IMR-90 (cell line): ENCODE data around the gene SGMS1. TPM values are rescaled to one million over a fixed set of nuclear protein-coding genes. Genes with fewer than 3 reads are reported as not detected.

Source experiments
- ATAC-seq: fragments of 200-7000 bp; cut with Tn5 transposase; 2 replicates; pipeline ENCODE4 v1.9.1; 2020; ENCODE audit warnings: low read depth, mild to moderate bottlenecking, moderate library complexity
- BruUV-seq: library from RNA; stranded (reverse); fragments of 400-500 nt; replicated peaks from 2 replicates; lab custom pipeline; 2021; lab: Mats Ljungman, UMichigan
- CTCF ChIA-PET: fragments of 300-600 bp; formaldehyde crosslinking; extraction: SDS; loops from one replicate; lab custom pipeline; 2021; ENCODE audit warnings: antibody characterized with exemption; lab: Yijun Ruan, JAX
- POLR2A ChIA-PET: fragments of 300-600 bp; sonication (Branson Sonifier 250); formaldehyde crosslinking; loops from one replicate; lab custom pipeline; 2022; ENCODE audit warnings: antibody characterized with exemption; ENCODE audit not compliant: unreplicated experiment; lab: Charles Lee
- DNase-seq: peaks from one replicate; pipeline ENCODE4 v3.0.0; 2013
- H2AFZ ChIP-seq: replicated peaks from 2 replicates; pipeline ENCODE3; 2013; ENCODE audit warnings: low read length, mild to moderate bottlenecking; ENCODE audit not compliant: poor library complexity
- H2AK5ac ChIP-seq: 2 replicates; pipeline ENCODE4 v1.6.1; 2013; ENCODE audit warnings: low read depth, low read length, inconsistent platforms
- H2AK9ac ChIP-seq: replicated peaks from 2 replicates; pipeline ENCODE3; 2013; ENCODE audit warnings: mild to moderate bottlenecking, low read depth, low read length, moderate library complexity; ENCODE audit not compliant: poor library complexity
- H2BK120ac ChIP-seq: 2 replicates; pipeline ENCODE4 v1.6.1; 2013; ENCODE audit warnings: low read depth, low read length, inconsistent platforms
- H2BK15ac ChIP-seq: 3 replicates; pipeline ENCODE4 v1.6.1; 2013; ENCODE audit warnings: low read depth, low read length, inconsistent platforms
- H2BK20ac ChIP-seq: 2 replicates; pipeline ENCODE4 v1.6.1; 2013; ENCODE audit warnings: low read depth, mild to moderate bottlenecking, inconsistent platforms, low read length, moderate library complexity
- H2BK5ac ChIP-seq: 2 replicates; pipeline ENCODE4 v1.6.1; 2013; ENCODE audit warnings: mild to moderate bottlenecking, low read depth, low read length, inconsistent platforms; ENCODE audit not compliant: poor library complexity, severe bottlenecking
- H3K14ac ChIP-seq: replicated peaks from 2 replicates; pipeline ENCODE4 v1.6.1; 2013; ENCODE audit warnings: low read depth, low read length, inconsistent platforms
- H3K18ac ChIP-seq: 2 replicates; pipeline ENCODE4 v1.6.1; 2013; ENCODE audit warnings: low read depth, low read length, control low read depth
- H3K23ac ChIP-seq: 2 replicates; pipeline ENCODE4 v1.6.1; 2013; ENCODE audit warnings: low read depth, low read length, inconsistent platforms
- H3K27ac ChIP-seq: 2 replicates; pipeline ENCODE4 v1.5.1; 2013; ENCODE audit warnings: mild to moderate bottlenecking, control low read depth, low read length; ENCODE audit not compliant: insufficient read depth
- H3K27me3 ChIP-seq: 2 replicates; pipeline ENCODE4 v1.6.1; 2013; ENCODE audit warnings: low read length; ENCODE audit not compliant: control insufficient read depth, insufficient read depth
- H3K36me3 ChIP-seq: 2 replicates; pipeline ENCODE4 v1.6.1; 2013; ENCODE audit warnings: low read length, mixed read lengths; ENCODE audit not compliant: control insufficient read depth, insufficient read depth
- H3K4ac ChIP-seq: 2 replicates; pipeline ENCODE4 v1.6.1; 2013; ENCODE audit warnings: low read depth, low read length, inconsistent platforms
- H3K4me1 ChIP-seq: 2 replicates; pipeline ENCODE4 v1.6.1; 2013; ENCODE audit warnings: low read length, mixed read lengths; ENCODE audit not compliant: control insufficient read depth, insufficient read depth
- H3K4me2 ChIP-seq: 2 replicates; pipeline ENCODE4 v1.6.1; 2013; ENCODE audit warnings: low read depth, mild to moderate bottlenecking, control low read depth, low read length, moderate library complexity
- H3K4me3 ChIP-seq: 2 replicates; pipeline ENCODE4 v1.5.1; 2013; ENCODE audit warnings: low read depth, mild to moderate bottlenecking, control low read depth, low read length, moderate library complexity; ENCODE audit not compliant: insufficient read depth
- H3K56ac ChIP-seq: 2 replicates; pipeline ENCODE4 v1.6.1; 2013; ENCODE audit warnings: low read length, inconsistent platforms; ENCODE audit not compliant: insufficient read depth; ENCODE audit errors: extremely low read depth
- H3K79me1 ChIP-seq, 2 experiments: 2 replicates each; pipeline ENCODE4 v1.6.1; 2013; ENCODE audit warnings: low read length in 2 of 2, inconsistent platforms in 1 of 2, low read depth in 1 of 2
- H3K9ac ChIP-seq: 2 replicates; pipeline ENCODE4 v1.6.1; 2013; ENCODE audit warnings: low read depth, low read length, control low read depth
- H3K9me1 ChIP-seq: 2 replicates; pipeline ENCODE4 v1.6.1; 2013; ENCODE audit warnings: low read length, inconsistent platforms; ENCODE audit not compliant: insufficient read depth
- H3K9me3 ChIP-seq: 2 replicates; pipeline ENCODE4 v1.6.1; 2013; ENCODE audit warnings: low read length; ENCODE audit not compliant: control insufficient read depth, insufficient read depth
- H4K20me1 ChIP-seq: 2 replicates; pipeline ENCODE4 v1.6.1; 2013; ENCODE audit warnings: low read length, inconsistent platforms; ENCODE audit not compliant: insufficient read depth
- H4K5ac ChIP-seq: 2 replicates; pipeline ENCODE4 v1.6.1; 2013; ENCODE audit warnings: mild to moderate bottlenecking, low read depth, low read length, control low read depth
- H4K8ac ChIP-seq, 2 experiments: 2 replicates each; pipeline ENCODE4 v1.6.1; 2013; ENCODE audit warnings: low read depth in 2 of 2, low read length in 2 of 2, control low read depth in 1 of 2, inconsistent platforms in 1 of 2
- H4K91ac ChIP-seq: 2 replicates; pipeline ENCODE4 v1.6.1; 2013; ENCODE audit warnings: low read depth, low read length, inconsistent platforms; ENCODE audit not compliant: insufficient read depth
- BHLHE40 ChIP-seq: fragments of 150-350 bp; IDR thresholded peaks from 2 replicates; pipeline ENCODE4 v1.6.1; 2016; ENCODE audit warnings: mild to moderate bottlenecking, low read depth, low read length
- CEBPB ChIP-seq: IDR thresholded peaks from 2 replicates; pipeline ENCODE4 v1.6.1; 2012; ENCODE audit warnings: low read depth, low read length, improper control_type of control experiment
- CHD1 ChIP-seq: IDR thresholded peaks from 2 replicates; pipeline ENCODE4 v1.6.1; 2012; ENCODE audit warnings: low read depth, low read length, improper control_type of control experiment
- CTCF ChIP-seq: conservative IDR thresholded peaks from 2 replicates; pipeline ENCODE4 v1.5.1; 2012; ENCODE audit warnings: mild to moderate bottlenecking, low read depth, low read length, improper control_type of control experiment
- ELK1 ChIP-seq: fragments of 150-350 bp; IDR thresholded peaks from 2 replicates; pipeline ENCODE4 v1.6.1; 2016; ENCODE audit warnings: low read depth, mild to moderate bottlenecking, low read length, moderate library complexity, borderline replicate concordance
- FOS ChIP-seq: fragments of 150-350 bp; IDR thresholded peaks from 2 replicates; pipeline ENCODE4 v1.6.1; 2016; ENCODE audit warnings: low read depth, low read length
- MAFK ChIP-seq: IDR thresholded peaks from 2 replicates; pipeline ENCODE4 v1.6.1; 2012; ENCODE audit warnings: low read depth, low read length, improper control_type of control experiment
- MXI1 ChIP-seq: IDR thresholded peaks from 2 replicates; pipeline ENCODE4 v1.6.1; 2012; ENCODE audit warnings: low read depth, mild to moderate bottlenecking, low read length, moderate library complexity, borderline replicate concordance
- RCOR1 ChIP-seq: IDR thresholded peaks from 2 replicates; pipeline ENCODE4 v1.6.1; 2012; ENCODE audit warnings: mild to moderate bottlenecking, low read length, improper control_type of control experiment; ENCODE audit not compliant: insufficient replicate concordance
- SMC3 ChIP-seq: fragments of 150-350 bp; IDR thresholded peaks from 2 replicates; pipeline ENCODE4 v1.6.1; 2016; ENCODE audit warnings: low read depth, mild to moderate bottlenecking, antibody characterized with exemption, low read length, moderate library complexity
- WGBS, 2 experiments: methylation state at CpG; one replicate each; pipeline versions ENCODE4 v1.1.5 to v1.1.7; 2013; ENCODE audit warnings: missing lambda C conversion rate in 2 of 2; ENCODE audit not compliant: insufficient read length in 1 of 2; ENCODE audit errors: extremely low coverage in 2 of 2; 5-methylcytosine and 5-hydroxymethylcytosine counted together
- dilution Hi-C: fragments of 300-500 bp; cut with HindIII; formaldehyde crosslinking; loops from one replicate; pipeline ENCODE4 v1.14.3; 2018; ENCODE audit warnings: low sequenced_read_pairs; ENCODE audit not compliant: unreplicated experiment
- in situ Hi-C: fragments of 300-500 bp; cut with MboI; formaldehyde crosslinking; loops from 3 replicates; pipeline ENCODE4 v1.14.3; 2019; ENCODE audit warnings: low sequenced_read_pairs, inconsistent platforms, mixed read lengths
- intact Hi-C: fragments of 100-400 bp; cut with micrococcal nuclease; formaldehyde crosslinking; loops from 2 replicates; pipeline ENCODE4 v1.10.0; 2022
- polyA plus RNA-seq, 3 experiments: library from polyadenylated mRNA; depleted of rRNA; stranded (reverse); fragments of >200 nt; gene quantifications; 2 replicates each; pipeline ENCODE4 v1.2.3, GENCODE V29; 2012; ENCODE audit warnings: low replicate concordance in 1 of 3
- total RNA-seq: library from RNA; depleted of rRNA; stranded (reverse); fragments of >200 nt; gene quantifications from 2 replicates; pipeline ENCODE4 v1.2.3, GENCODE V29; 2012
- TF ChIP-seq, protein P1 (sequence below): fragments of 150-350 bp; IDR thresholded peaks from 2 replicates; pipeline ENCODE4 v1.6.1; 2017; ENCODE audit warnings: mild to moderate bottlenecking, antibody characterized with exemption, low read length, low read depth

Gene SGMS1
- total and polyA plus RNA-seq, 2 of the 4 experiments (the other 2 are of a cell fraction) = 9.8 to 30.8 TPM

DNA sequence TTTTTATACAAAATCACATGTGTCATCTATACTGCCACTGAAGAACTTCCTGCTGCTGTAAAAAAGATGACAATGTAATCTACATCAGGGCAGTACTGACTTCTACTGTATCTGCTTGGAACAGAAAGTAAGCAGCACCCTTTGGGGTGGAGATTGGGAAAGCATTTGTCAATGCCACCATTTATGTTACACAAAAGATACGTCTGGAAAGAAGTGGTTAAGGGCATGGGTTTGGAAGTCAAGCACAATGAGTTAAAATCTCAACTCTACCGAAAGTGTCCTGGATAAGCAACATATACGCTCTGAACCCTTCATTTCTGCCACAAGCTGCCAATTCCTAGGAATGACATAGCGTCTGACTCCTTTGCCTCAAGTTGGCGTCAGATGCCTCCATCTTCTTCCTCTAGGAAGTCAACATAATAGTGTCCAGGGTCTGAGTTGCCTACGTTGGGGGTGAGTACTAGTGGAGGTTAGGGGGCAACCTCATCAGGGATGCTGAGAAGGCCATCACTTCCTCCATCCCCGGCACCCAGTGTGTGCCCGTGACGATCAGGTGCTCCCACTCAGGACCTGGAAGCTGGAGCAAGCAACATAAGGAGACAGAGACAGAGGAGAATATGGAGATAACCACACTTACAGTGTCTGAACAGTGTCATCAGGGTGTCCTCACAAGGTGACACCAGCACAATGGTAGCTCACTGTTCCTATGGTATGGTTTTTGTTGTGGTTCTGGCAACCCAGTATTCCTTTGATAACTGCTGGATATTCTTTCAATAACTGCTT lies 58.3 kb downstream of the SGMS1 start:
- in situ Hi-C loops = no loop called here
- CTCF ChIA-PET = no interaction called here

More for the DNA sequence above, 58.3 kb downstream of the SGMS1 start:
- no peak overlapping the region for H3K4ac ChIP-seq
- no peak for DNase-seq
- no peak overlapping the region for H2BK5ac ChIP-seq
- 83% methylated on average over 1 of the region's 9 CpGs; no CpG with 5 or more reads in 1 of the 2 experiments for WGBS, 2 experiments
- H2AFZ ChIP-seq = no peak overlapping the region
- peaks cover 4% of the 10 kb centered on the region; the same call in 1 of the 2 replicates for H3K4me1 ChIP-seq
- no peak overlapping the region for H3K4me3 ChIP-seq
- no peak overlapping the region for H4K91ac ChIP-seq
- H2BK15ac ChIP-seq = no peak overlapping the region
- no peak for TF ChIP-seq MAFK
- TF ChIP-seq MXI1 = no peak
- TF ChIP-seq ELK1 = no peak
- no peak for TF ChIP-seq RCOR1
- no peak for TF ChIP-seq BHLHE40
- no peak for TF ChIP-seq SMC3
- TF ChIP-seq CHD1 = no peak
- TF ChIP-seq, protein P1, sequence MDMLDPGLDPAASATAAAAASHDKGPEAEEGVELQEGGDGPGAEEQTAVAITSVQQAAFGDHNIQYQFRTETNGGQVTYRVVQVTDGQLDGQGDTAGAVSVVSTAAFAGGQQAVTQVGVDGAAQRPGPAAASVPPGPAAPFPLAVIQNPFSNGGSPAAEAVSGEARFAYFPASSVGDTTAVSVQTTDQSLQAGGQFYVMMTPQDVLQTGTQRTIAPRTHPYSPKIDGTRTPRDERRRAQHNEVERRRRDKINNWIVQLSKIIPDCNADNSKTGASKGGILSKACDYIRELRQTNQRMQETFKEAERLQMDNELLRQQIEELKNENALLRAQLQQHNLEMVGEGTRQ = no peak
- no peak for TF ChIP-seq CEBPB
- no peak for TF ChIP-seq FOS
- TF ChIP-seq CTCF = no peak
- no peak overlapping the region for H3K4me2 ChIP-seq
- peaks cover 13% of the 10 kb centered on the region for H3K9me1 ChIP-seq
- peaks cover 12% of the 10 kb centered on the region; the same call in 1 of the 2 replicates for H4K20me1 ChIP-seq
- H3K56ac ChIP-seq = no peak overlapping the region
- no peak overlapping the region for H4K5ac ChIP-seq
- H3K36me3 ChIP-seq = no peaks in the 10 kb centered on the region
- H3K23ac ChIP-seq = no peak overlapping the region
- no peak overlapping the region for H2BK120ac ChIP-seq
- intact Hi-C loops = no loop called here
- no peak overlapping the region for H2BK20ac ChIP-seq
- H3K14ac ChIP-seq = no peak overlapping the region
- H2AK5ac ChIP-seq = no peak overlapping the region
- peaks cover 22 to 34% of the 10 kb centered on the region in 2 experiments for H3K79me1 ChIP-seq
- no peaks in the 10 kb centered on the region for H3K9me3 ChIP-seq
- H3K27me3 ChIP-seq = no peaks in the 10 kb centered on the region
- no peak for ATAC-seq
- no peak overlapping the region for H3K27ac ChIP-seq
- no peak overlapping the region for H4K8ac ChIP-seq
- dilution Hi-C loops = no loop called here
- H3K9ac ChIP-seq = no peak overlapping the region
- BruUV-seq = TSS peak; percentile 9
- POLR2A ChIA-PET = interaction anchor here (0.6 kb wide), 1 partner anchor 56 kb away, joined by 4 read pairs; no protein-coding TSS in a partner anchor
- no peak overlapping the region for H2AK9ac ChIP-seq
- H3K18ac ChIP-seq = no peak overlapping the region
